GM12873 (cell line): ENCODE data around the gene ZSCAN22.

Experiments used
- CTCF ChIP-seq: IDR thresholded peaks from 2 replicates; pipeline ENCODE4 v1.5.1; 2012; ENCODE audit warnings: low read depth, mild to moderate bottlenecking, moderate library complexity, low read length, control low read depth; ENCODE audit not compliant: insufficient read depth; ENCODE audit errors: missing control alignments

Gene ZSCAN22

GRCh38 chr19:58326914-58327726 lies at the start of gene ZSCAN22:
TSS of gene ZSCAN22 (plus strand) at chr19:58326994. CDS start at chr19:58334803, 7,809 bp downstream.
- no peak for TF ChIP-seq CTCF

- TF ChIP-seq CTCF = no peak
Measured at GRCh38 chr19:58277197-58277596, 49.6 kb upstream of the ZSCAN22 start.

GRCh38 chr19:58277748-58278540 lies 48.9 kb upstream of the ZSCAN22 start:
- TF ChIP-seq CTCF = no peak

- no peak for TF ChIP-seq CTCF
Measured at GRCh38 chr19:58278541-58279041, 48.2 kb upstream of the ZSCAN22 start, which contains the start of gene ZNF8. TSS of gene ZNF8 (plus strand) at chr19:58278955. CDS start at chr19:58279082, 127 bp downstream.

- no peak for TF ChIP-seq CTCF
Measured at GRCh38 chr19:58279042-58279924, 47.5 kb upstream of the ZSCAN22 start.

GRCh38 chr19:58279925-58280316 lies 46.9 kb upstream of the ZSCAN22 start:
- no peak for TF ChIP-seq CTCF

- no peak for TF ChIP-seq CTCF
Measured at GRCh38 chr19:58284199-58284598, 42.6 kb upstream of the ZSCAN22 start.
